CD4-positive, alpha-beta T cell treated with Interleukin-10 for 1 hour (primary cell): ENCODE measurements around the gene CYP2B6.
"Not testable (repeated sequence)": the region's sequence is repeated elsewhere in the genome, so short reads cannot be mapped to it uniquely, and the experiment has no call there.

Source experiments
- DNase-seq: peaks from one replicate; pipeline ENCODE4 v3.0.0-alpha.2; 2020

Gene CYP2B6

GRCh38 chr19:40981591-40981990 is 9.5 kb upstream of the CYP2B6 start:
- DNase-seq, result no peak

- no peak for DNase-seq
Observed at GRCh38 chr19:40982594-40983101, 8.4 kb upstream of the CYP2B6 start.

- DNase-seq, result no peak
Observed at GRCh38 chr19:40989453-40989852, 1.6 kb upstream of the CYP2B6 start.

- no peak for DNase-seq
Observed at GRCh38 chr19:40995355-40995754, 4.3 kb downstream of the CYP2B6 start.

GRCh38 chr19:40999018-40999417 is 7.9 kb downstream of the CYP2B6 start:
- DNase-seq, result not testable (repeated sequence)

GRCh38 chr19:41000310-41000737 is 9.2 kb downstream of the CYP2B6 start:
- DNase-seq, result no peak

GRCh38 chr19:41001243-41001971 is 10.3 kb downstream of the CYP2B6 start:
- no peak for DNase-seq

GRCh38 chr19:41003656-41004055 is 12.6 kb downstream of the CYP2B6 start:
- DNase-seq, result not testable (repeated sequence)

GRCh38 chr19:41009700-41010235 is 18.7 kb downstream of the CYP2B6 start:
- DNase-seq, result no peak

GRCh38 chr19:41013359-41013758 is 22.3 kb downstream of the CYP2B6 start:
- DNase-seq, result no peak

- no peak for DNase-seq
Observed at GRCh38 chr19:41014643-41015042, 23.6 kb downstream of the CYP2B6 start.

- no peak for DNase-seq
Observed at GRCh38 chr19:41016488-41017071, 25.5 kb downstream of the CYP2B6 start.

- DNase-seq, result no peak
Observed at GRCh38 chr19:41018736-41019290, 27.7 kb downstream of the CYP2B6 start.

GRCh38 chr19:41019346-41019745 is 28.3 kb downstream of the CYP2B6 start:
- DNase-seq, result no peak

- DNase-seq, result no peak
Observed at GRCh38 chr19:41023193-41023592, 32.1 kb downstream of the CYP2B6 start.

- DNase-seq, result no peak
Observed at GRCh38 chr19:41025411-41025810, 34.3 kb downstream of the CYP2B6 start.

GRCh38 chr19:41025871-41026270 is 34.8 kb downstream of the CYP2B6 start:
- DNase-seq, result no peak

GRCh38 chr19:41027273-41027967 is 36.3 kb downstream of the CYP2B6 start:
- DNase-seq, result no peak

- no peak for DNase-seq
Observed at GRCh38 chr19:41029524-41030432, 38.7 kb downstream of the CYP2B6 start.

- DNase-seq, result no peak
Observed at GRCh38 chr19:41030651-41031050, 39.6 kb downstream of the CYP2B6 start.

- no peak for DNase-seq
Observed at GRCh38 chr19:41031916-41032315, 40.8 kb downstream of the CYP2B6 start.

GRCh38 chr19:41033324-41033723 is 42.2 kb downstream of the CYP2B6 start:
- not testable (repeated sequence) for DNase-seq
